ENCODE data around the gene TSNAXIP1.

TSNAXIP1 gene, protein sequence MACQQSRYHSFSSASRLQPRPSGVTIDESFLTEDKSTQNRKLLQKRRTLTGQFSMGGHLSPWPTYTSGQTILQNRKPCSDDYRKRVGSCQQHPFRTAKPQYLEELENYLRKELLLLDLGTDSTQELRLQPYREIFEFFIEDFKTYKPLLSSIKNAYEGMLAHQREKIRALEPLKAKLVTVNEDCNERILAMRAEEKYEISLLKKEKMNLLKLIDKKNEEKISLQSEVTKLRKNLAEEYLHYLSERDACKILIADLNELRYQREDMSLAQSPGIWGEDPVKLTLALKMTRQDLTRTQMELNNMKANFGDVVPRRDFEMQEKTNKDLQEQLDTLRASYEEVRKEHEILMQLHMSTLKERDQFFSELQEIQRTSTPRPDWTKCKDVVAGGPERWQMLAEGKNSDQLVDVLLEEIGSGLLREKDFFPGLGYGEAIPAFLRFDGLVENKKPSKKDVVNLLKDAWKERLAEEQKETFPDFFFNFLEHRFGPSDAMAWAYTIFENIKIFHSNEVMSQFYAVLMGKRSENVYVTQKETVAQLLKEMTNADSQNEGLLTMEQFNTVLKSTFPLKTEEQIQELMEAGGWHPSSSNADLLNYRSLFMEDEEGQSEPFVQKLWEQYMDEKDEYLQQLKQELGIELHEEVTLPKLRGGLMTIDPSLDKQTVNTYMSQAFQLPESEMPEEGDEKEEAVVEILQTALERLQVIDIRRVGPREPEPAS

DNA sequence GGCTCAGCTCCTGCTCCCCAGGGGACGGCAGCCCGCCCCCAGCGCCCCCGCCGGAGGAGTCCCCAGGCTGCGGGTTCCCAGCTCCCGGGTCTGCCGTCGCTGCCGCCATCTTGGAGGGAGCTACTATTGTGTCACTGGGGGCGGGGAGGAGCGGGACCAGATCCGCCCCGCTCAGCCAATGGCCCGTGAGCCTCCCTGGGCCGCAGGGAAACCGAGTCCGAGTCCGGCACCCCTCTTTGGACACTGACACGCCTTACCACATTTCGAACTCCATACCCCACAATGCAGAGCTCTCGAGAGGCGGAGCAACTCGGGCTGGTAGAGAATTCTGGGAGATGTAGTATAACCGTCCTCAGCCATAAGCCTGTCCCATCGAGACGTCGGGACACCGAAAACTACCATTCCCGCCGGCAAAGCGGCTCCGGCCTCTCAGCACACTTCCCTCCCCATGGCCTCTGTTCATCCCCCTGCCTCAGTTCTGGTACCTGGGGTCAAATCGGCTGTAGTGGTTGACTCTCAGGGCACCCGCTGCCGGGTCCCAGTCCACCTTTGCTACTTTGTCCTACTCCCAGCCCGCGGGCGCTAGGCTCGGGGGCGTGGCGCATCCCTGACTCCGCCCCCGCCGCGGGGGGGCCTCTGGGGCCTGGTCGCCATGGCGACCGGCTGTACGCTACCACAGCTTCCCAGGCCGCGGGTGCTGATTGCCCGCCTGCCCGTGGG, at the start of gene TSNAXIP1, which contains the start of gene RANBP10:
TSS of gene TSNAXIP1 (plus strand) at position 462 of the 720 bp plus-strand sequence. CDS start 261 bp downstream, outside the sequence.
TSS of gene RANBP10 (minus strand) at position 133 of the 720 bp plus-strand sequence. CDS start at position 109, 24 bp downstream.
- peak; percentile 90 for DNase-seq

DNA sequence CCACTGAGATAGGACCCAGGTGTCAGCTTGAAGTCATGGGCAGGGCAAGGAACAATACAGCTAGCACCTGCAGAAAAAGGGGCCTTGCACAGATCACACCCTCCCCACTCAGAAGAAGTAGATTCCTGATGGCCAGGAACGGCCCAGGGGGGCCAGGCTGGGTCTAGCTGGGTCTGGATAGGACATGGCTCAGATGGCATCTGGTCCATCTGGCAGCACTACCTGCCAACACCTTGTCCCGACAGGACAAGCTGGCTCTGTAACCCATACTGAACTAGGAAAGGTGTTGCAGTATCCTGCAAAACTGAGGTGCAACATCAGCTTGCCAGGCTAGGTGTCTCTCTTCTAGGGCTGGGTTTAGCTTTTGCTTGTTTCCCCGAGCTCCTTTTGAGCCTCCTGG, 48.7 kb upstream of the TSNAXIP1 start:
- DNase-seq, result no peak

DNA sequence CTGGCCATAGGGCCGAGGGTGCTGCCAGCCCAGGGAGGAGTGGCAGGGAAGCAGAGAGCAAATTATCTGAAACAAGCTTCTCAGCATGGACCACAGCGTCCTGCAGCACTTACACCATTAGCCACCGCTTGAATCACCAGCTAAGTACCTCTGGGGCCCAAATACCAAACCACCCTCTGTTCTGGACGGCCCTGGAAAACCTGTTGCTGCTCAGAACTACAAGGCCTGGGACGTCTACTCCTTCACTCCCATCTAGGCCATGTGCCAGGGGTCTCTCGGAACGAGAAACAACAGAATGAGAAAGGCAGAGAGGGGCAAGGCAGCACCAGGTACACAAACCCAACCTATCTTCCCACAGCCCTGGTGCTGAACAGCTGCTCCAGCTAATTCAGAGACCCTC, 47.7 kb upstream of the TSNAXIP1 start:
- DNase-seq, result no peak

DNA sequence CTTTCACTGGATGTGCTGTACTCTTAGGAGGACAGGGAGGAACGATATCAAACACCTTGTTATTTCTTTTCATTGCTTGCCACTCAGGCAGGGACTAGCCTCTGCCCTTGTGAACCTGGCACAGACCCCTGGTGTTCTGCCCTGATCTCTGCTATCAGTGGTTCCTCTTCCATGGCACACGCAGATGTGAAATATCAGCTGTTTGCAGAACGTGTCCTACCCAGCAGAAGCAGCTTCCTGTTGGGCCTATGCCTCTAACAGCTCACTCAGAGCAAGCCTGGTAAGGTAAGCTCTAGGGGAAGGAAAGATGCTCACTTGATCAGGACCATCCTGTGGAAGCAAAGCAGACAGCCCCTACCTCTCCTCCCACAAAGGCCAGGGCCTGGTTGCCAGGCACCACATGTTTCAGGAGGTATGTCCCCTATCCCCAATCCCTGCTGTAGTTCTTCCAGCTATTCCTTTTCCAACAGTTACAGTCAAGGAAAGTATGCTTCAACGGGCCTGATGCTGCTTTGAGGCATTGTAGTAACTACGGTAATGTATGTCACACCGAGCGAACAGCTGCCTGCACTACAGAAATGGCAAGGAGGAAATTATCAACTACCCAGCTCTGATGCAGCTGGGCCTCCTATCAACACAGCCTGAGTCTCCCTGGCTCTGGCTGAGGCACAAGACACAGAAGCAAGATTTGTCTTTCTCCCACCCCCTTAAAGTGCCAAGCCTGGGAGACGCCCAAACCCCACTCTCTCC, 46.3 kb upstream of the TSNAXIP1 start:
- DNase-seq, result no peak

DNA sequence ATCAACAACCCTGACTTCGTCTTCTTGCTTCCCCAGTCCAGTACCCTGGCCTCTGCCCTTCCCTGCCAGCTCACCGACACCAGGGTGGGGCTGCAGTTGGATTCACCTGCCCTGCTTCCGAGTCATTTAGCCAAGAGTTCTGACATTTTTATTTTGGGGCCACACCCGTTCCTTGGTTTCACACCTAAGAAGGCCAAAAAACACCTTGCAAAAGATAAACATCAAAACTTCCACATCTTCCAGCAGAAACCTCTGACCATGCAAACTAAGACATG, 45.8 kb upstream of the TSNAXIP1 start:
- no peak for DNase-seq

DNA sequence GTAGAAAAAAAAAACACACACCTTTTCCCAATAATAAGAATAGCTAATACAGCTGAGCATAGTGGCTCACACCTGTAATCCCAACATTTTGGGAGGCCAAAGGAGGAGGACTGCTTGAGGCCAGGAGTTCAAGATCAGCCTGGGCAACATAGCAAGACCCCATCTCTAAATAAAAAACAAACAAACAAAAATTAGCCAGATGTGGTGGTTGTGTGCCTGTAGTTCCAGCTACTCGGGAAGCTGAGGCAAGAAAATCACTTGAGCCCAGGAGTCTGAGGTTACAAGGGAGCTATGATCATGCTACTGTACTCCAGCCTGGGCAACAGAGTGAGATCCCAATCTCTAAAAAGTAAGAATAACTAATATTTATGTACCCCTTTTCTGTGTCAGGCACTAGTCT, 44.8 kb upstream of the TSNAXIP1 start:
- no peak for DNase-seq

DNA sequence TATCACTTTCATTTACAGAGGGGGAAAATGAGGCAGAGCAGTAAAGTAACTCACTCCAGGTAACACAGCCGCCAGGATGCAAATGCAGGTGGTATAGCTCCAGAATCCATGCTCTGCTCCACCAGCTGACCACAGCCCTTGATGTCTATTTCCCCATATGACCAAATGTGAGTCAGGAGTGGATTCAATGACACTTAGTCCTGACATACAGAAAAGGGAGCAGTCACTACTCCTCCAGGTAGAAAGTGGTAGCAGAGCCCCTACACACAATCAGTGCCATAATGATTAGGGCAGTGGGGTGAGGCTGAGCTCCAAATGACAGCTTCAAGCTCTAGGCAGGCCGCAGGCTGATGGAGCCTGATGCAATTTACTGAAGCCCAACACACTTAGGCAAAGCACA, 44.3 kb upstream of the TSNAXIP1 start:
- DNase-seq, result no peak

DNA sequence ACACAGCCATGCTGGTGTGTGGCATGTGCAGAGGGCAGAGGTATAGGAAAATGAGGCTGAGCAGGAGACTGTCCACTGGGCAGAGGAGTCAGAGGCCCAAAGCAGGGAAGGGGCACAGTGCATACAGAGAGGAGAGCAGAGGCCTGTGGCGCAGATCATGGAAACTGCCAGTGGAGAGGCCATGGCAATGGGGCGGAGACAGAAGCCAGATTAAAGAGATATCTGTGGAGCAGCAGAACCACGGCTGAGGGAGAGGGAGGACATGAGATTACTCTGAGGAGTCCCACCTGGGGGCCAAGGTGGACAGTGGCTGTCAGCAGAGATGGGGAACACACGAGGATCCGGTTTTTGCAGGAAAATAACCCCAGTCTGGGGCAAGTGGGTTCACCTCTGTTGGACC, 43.6 kb upstream of the TSNAXIP1 start:
- no peak for DNase-seq

DNA sequence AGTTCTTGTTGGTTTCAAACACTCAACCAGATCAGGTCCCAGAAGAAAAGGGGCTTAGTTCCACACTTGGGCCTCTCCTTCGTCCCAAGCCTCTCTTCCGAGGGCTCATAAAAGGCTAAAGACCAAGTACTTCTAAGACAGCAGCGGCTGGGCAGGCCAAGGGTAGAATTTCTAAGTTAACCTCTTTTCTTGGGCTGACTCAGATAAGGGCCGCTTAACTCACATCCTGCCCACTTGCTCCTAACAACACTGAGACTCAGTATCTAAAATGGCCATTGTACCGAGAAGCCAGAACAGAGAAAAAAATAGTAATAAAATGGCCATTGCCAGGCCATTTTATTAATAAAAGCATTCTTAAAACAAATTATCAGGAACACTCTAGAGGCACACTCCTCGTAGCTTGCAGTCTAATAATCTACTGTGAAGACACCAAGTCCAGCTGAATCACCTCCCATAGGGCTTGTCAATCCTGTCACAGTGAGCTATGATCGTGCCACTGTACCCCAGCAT, 42.5 kb upstream of the TSNAXIP1 start:
- DNase-seq, result no peak

DNA sequence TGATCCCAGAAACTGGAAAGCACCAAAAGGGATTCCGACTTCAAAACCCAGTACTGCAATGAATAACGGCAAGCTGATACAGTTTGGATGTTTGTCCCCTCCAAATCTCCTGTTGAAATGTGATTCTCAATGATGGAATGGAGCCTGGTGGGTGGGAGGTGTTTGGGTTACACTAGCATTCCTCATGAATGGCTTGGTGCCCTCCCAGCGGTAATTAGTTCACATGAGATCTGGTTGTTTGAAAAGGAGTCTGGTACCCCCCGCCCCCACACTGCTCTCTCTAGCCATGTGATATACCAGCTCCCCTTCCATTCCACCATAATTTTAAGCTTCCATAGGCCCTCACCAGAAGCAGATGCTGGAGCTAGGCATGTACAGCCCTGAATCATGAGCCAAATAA, 40.4 kb upstream of the TSNAXIP1 start:
- no peak for DNase-seq

DNA sequence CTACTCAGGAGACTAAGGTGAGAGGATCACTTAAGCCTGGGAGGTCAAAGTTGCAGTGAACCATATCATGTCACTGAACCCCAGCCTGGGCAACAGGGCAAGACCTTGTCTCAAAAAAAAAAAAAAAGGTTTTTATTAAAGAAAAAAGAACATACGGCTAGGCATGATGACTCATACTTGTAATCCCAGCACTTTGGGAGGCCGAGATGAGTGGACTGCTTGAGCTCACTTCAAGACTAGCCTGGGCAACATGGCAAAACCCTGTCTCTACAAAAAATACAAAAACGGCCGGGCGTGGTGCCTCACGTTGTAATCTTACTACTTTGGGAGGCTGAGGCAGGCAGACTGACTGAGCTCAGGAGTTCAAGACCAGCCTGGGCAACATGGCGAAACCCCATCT, 38.7 kb upstream of the TSNAXIP1 start:
- no peak for DNase-seq

DNA sequence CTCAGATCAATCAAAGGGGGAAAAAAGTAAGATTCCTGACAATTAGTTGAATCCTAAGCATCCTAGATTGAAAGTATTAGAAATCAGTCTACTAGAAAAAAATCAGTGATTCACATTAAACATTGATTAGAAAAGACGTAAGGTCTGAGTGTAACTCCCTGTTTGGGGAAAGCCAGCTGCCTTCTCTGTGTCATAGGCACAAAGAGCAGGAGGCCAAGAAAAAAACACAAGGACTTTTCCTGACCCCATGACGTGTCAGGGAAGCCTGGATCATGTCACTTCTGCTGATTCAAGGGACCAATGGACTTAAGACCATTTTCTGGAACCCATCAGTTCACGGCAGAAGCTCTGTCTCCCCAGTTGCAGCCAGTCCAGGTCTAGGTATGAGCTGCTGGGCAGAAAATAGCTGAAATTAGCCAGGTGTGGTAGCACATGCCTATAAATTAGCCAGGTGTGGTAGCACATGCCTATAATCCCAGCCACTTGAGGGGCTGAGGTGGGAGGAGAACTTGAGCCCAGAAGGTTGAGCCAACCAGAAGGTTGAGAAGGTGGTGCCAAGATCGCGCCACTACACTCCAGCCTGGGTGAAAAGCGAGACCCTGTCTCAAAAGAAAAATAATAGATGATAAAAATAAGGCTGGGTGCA, 36.2 kb upstream of the TSNAXIP1 start:
- DNase-seq, result peak; percentile 39

DNA sequence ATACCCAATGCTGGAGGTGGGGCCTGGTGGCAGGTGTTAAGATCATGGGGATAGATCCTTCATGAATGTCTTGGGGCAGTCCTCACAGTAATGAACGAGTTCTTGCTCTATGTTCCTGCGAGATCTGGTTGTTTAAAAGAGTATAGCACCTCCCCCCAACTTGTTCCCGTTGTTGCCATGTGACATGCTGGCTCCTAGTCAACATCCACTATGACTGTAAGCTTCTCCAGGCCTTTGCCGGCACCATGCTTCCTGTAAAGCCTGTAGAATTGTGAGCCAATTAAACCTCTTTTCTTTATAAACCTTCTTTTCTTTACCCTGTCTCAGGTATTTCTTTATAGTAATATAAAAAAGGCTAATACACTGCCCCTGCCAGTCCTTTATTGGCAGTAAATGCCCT, 33.6 kb upstream of the TSNAXIP1 start:
- no peak for DNase-seq

DNA sequence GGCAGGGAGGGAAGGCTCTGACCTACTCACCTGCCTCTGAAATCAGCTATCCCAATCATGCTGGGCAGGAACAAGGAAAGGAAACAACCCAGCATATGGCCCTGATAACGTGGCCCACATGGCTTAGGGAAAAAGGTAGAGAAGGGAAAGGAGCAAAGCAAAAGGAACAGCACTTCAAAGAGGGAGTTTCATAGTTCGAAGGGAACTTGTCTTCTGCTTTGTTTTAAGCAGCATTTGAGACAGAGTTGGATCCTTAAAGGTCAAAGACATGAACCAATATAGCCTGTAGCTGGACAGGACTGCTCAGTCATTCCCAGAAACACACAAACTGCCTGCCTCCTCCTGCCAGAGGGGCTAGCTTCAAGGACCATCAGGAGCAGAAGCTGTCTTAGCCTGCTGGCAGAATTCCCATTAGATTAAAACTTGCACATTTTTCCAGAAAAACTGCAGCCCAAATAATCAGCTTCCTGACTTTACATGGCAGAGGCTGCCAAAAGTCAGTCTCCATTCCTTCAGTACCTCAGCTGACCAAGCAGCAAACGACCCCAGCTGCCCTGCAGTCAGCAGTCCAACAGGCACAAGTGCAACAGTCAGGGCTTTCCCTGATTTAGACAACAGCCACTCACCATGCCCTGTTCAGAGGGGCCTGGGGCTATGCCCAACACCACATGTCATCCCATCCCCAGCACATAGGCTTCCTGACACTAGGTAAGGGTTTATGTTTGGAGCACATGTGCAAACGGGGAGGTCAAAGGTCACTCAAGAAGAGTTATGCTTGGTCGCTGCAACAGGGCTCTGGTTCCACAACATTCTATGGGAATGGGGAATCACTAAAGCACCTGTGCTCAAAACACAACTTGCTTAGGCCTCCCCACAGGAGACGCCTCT, 32.9 kb upstream of the TSNAXIP1 start:
- DNase-seq, result no peak

DNA sequence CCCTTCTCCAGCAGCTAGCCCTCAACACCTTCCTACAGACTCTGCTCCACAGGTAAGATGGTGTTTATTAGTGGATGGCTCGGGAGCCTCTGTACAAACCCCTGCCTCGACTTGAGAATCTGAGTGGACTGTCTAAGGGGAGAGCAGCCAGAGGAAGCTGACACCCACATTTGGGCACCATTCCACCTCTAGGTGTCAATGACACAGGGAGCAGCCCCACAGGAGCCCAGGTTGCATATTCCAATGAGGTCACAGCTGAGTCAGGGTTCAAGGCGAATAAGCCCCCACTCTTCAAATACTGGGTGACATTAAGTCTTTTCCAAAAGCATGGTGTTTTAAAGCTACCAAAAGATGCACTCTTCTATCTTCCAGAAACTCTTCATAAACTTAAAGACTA, 32.2 kb upstream of the TSNAXIP1 start:
- DNase-seq, result no peak

DNA sequence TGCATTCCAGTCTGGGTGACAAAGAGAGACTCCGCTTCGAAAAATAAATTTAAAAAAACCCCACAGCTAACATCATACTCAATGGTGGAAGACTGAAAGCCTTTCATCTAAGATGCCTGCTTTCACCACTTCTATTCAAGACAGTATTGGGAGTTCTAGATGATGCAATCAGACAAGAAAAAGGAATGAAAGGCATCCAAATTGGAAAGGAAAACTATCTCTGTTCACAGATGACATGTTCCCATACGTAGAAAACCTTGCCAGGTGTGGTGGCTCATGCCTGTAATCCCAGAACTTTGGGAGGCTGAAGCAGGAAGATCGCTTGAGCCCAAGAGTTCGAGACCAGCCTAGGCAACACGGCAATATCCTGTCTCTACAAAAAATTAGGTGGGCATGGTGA, 31.4 kb upstream of the TSNAXIP1 start:
- no peak for DNase-seq

DNA sequence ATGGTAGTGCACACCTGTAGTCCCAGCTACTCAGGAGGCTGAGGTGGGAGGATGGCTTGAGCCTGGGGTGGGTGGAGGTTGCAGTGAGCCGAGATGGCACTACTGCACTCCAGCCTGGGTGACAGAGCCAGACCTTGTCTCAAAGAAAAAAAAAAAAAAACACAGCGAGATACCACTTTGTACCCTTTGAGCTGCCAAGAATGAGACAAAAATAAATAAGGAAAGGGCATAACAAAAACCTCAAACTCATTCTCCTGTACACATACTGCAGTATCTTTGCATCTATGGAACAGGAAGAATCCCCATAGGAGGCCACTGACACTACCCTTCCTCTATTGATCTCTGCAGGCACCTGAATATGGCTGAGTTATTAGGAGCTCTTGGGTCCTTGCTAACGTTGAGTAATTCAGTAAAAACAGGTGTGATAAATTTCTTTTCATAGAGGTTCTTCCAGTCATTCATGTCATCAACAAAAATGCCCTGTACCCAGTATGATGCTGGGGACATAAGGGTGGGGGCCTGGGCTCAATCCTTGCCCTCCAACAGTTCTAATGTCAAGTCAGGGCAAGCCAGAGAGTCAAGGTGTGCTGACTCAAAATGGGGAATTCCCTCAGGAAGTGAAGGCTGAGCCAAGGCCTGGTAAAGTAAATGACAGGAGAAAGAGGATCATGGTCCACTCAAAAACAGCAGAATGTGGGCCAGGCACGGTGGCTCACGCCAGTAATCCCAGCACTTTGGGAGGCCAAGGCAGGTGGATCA, 27.3 kb upstream of the TSNAXIP1 start:
- DNase-seq, result no peak

DNA sequence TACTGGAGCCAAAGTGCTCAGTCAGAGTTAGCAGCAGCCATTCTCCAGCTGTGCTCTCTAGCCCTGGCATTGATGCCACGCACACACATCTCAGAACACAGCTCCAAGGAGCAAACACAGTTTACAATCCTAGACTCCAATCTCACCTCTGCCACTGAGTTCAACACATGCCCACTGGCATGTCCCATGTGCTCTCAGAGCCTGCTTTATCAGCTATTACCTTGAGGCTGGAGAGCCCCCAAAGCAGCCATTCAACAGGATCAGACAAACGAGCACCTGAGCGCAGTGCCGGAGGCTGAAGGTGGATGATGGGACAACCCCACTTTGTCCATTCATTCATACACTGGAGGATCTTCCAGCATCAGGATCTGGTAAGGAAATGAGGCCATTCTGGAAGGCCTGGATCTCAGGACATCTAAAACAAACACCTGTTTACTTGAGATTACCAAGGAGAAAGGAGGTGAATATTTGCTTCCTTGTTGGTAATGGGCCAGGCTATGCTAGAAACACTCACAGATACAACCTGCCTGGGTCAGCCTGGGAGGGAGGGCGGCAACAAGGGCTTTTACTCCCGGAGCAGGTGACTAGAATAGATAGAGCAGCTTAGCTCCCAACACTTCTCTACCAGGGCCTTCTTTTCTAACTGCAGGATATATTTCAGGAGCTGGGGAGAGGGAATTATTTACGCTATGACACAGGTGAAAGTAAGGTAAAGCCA, 25.7 kb upstream of the TSNAXIP1 start:
- peak; percentile 73 for DNase-seq

DNA sequence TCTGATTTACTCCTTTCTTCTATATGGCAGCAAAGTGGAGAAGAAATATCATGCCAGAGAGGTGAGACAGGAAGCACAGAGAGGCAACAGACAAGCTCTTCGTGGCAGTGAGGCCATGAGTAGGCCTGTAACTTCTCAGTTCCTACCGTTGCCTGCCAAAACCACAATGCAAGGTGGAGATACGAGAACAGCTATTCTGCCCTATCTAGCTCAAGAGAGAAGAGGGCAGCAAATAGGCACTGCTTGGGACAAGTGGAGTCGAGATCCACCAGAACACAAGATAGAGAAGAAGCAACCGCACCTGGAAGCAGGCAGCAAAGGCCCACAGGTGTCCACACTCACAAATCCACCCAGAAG, 25.1 kb upstream of the TSNAXIP1 start:
- peak; percentile 73 for DNase-seq

All from DMS79 treated with DMSO at 0.1 percent for 48 hours (cell line).